ENCODE measurements around the gene CLIC4. TPM values are rescaled to one million over a fixed set of nuclear protein-coding genes. Genes with fewer than 3 reads are reported as not detected.
A peak's percentile ranks its signal among the peaks of the same experiment; 100 is the strongest.

CLIC4 gene
- total RNA-seq, 1 experiment from 2014 or later, result 262 TPM

GRCh38 chr1:24765308-24765988 is 20.2 kb downstream of the CLIC4 start:
- Mint-ChIP-seq H3K4me3 (no peak overlapping the region), H3K27ac (peak overlapping the region; percentile 78), H3K27me3 (ENCODE audit: low read depth) (no peaks in the 10 kb centered on the region), H3K9me3 (no peaks in the 10 kb centered on the region), H3K4me1 (peaks cover 21% of the 10 kb centered on the region), H3K36me3 (0 out of 2 replicates have a peak, but pooled peaks cover 4% of the 10 kb centered on the region)
- no peak for DNase-seq (ENCODE audit: low spot score)
- CTCF ChIA-PET, result interaction anchor here (0.6 to 1.4 kb wide), 4 partner anchors 18 to 77 kb away, joined by 3 to 4 read pairs (median 3); no protein-coding TSS in a partner anchor
- no peak for ATAC-seq
- POLR2A ChIA-PET, result interaction anchor here (0.6 to 0.7 kb wide), 2 partner anchors 20 to 79 kb away, joined by 3 to 6 read pairs; partner anchors contain the start of gene CLIC4
- TF ChIP-seq TP53 (CRISPR knock-in tag; IDR thresholded peaks at IDR 0.05) (no peak), MAX (CRISPR knock-in tag; IDR thresholded peaks at IDR 0.05) (no peak), FOXJ3 (CRISPR knock-in tag; IDR thresholded peaks at IDR 0.05; ENCODE audit: borderline replicate concordance) (no peak), E2F1 (CRISPR knock-in tag; IDR thresholded peaks at IDR 0.05) (no peak), STAT6 (CRISPR knock-in tag; conservative IDR thresholded peaks at IDR 0.05; ENCODE audit: low read depth) (no peak), FOXK1 (CRISPR knock-in tag; IDR thresholded peaks at IDR 0.05) (no peak), HMGXB4 (CRISPR knock-in tag; IDR thresholded peaks at IDR 0.05) (no peak), ZBTB43 (CRISPR knock-in tag; IDR thresholded peaks at IDR 0.05) (no peak), TEAD4 (CRISPR knock-in tag; IDR thresholded peaks at IDR 0.05) (no peak), OVOL2 (CRISPR knock-in tag; IDR thresholded peaks at IDR 0.05; ENCODE audit: borderline replicate concordance) (no peak), NR2C2 (CRISPR knock-in tag; IDR thresholded peaks at IDR 0.05) (no peak), PRRX2 (CRISPR knock-in tag; IDR thresholded peaks at IDR 0.05) (no peak), SP1 (CRISPR knock-in tag; conservative IDR thresholded peaks at IDR 0.05) (no peak), ELF4 (CRISPR knock-in tag; IDR thresholded peaks at IDR 0.05; ENCODE audit: low read depth) (no peak), CDX4 (CRISPR knock-in tag; IDR thresholded peaks at IDR 0.05; ENCODE audit: borderline replicate concordance) (no peak), ATF1 (CRISPR knock-in tag; IDR thresholded peaks at IDR 0.05) (no peak), MXD4 (CRISPR knock-in tag; IDR thresholded peaks at IDR 0.05; ENCODE audit: borderline replicate concordance) (no peak), FOXP4 (CRISPR knock-in tag; IDR thresholded peaks at IDR 0.05) (no peak), GABPB1 (CRISPR knock-in tag; IDR thresholded peaks at IDR 0.05) (no peak)
